ENCODE results near the gene ERN1. TPM values are rescaled to one million over a fixed set of nuclear protein-coding genes. Genes with fewer than 3 reads are reported as not detected.

Gene ERN1
- polyA plus RNA-seq, 1 donor from 2014 or later, result 2.3 TPM

- Histone ChIP-seq H3K4me2 (ENCODE audit: low read length) (no peak overlapping the region), H3K79me2 (replicated peaks; ENCODE audit: insufficient read depth, low read length) (no peaks in the 10 kb centered on the region), H4K20me1 (ENCODE audit: insufficient read depth) (no peaks in the 10 kb centered on the region), H3K36me3 (ENCODE audit: insufficient read depth, low read length) (no peaks in the 10 kb centered on the region), H3K9ac (ENCODE audit: low read length) (no peak overlapping the region), H3K27ac (ENCODE audit: low read length) (no peak overlapping the region), H3K4me3 (ENCODE audit: low read length) (no peak overlapping the region), H3K9me2 (ENCODE audit: insufficient read depth, low read length) (no peaks in the 10 kb centered on the region), H3K27me3 (ENCODE audit: insufficient read depth, low read depth, low read length) (no peaks in the 10 kb centered on the region), H3K9me3 (ENCODE audit: low read length) (no peaks in the 10 kb centered on the region), H2AFZ (ENCODE audit: low read depth, low read length) (no peak overlapping the region), H3F3A (ENCODE audit: insufficient read depth, low read length, poor library complexity, severe bottlenecking) (no peaks in the 10 kb centered on the region)
- TF ChIP-seq CTCF (IDR thresholded peaks at IDR 0.05; ENCODE audit: poor library complexity, severe bottlenecking) (no peak), REST (IDR thresholded peaks at IDR 0.05; ENCODE audit: borderline replicate concordance) (no peak), TAF1 (IDR thresholded peaks at IDR 0.05; ENCODE audit: low read depth) (no peak), POLR2AphosphoS5 (IDR thresholded peaks at IDR 0.05) (no peak), MXI1 (conservative IDR thresholded peaks at IDR 0.05; ENCODE audit: poor library complexity, severe bottlenecking) (no peak), EZH2 (IDR thresholded peaks at IDR 0.05; ENCODE audit: borderline replicate concordance, insufficient read depth, low read length, poor library complexity, severe bottlenecking) (no peak), EP300 (conservative IDR thresholded peaks at IDR 0.05; ENCODE audit: poor library complexity, severe bottlenecking) (no peak), RAD21 (conservative IDR thresholded peaks at IDR 0.05) (no peak), SMC3 (conservative IDR thresholded peaks at IDR 0.05; ENCODE audit: poor library complexity) (no peak)
Observed at GRCh38 chr17:64107500-64108236, 22.3 kb downstream of the ERN1 start.

- TF ChIP-seq EZH2 (IDR thresholded peaks at IDR 0.05; ENCODE audit: borderline replicate concordance, insufficient read depth, low read length, poor library complexity, severe bottlenecking) (no peak), POLR2AphosphoS5 (IDR thresholded peaks at IDR 0.05) (no peak), EP300 (conservative IDR thresholded peaks at IDR 0.05; ENCODE audit: poor library complexity, severe bottlenecking) (no peak), CTCF (IDR thresholded peaks at IDR 0.05; ENCODE audit: poor library complexity, severe bottlenecking) (no peak), SMC3 (conservative IDR thresholded peaks at IDR 0.05; ENCODE audit: poor library complexity) (no peak), TAF1 (IDR thresholded peaks at IDR 0.05; ENCODE audit: low read depth) (no peak), REST (IDR thresholded peaks at IDR 0.05; ENCODE audit: borderline replicate concordance) (no peak), MXI1 (conservative IDR thresholded peaks at IDR 0.05; ENCODE audit: poor library complexity, severe bottlenecking) (no peak), RAD21 (conservative IDR thresholded peaks at IDR 0.05) (no peak)
- Histone ChIP-seq H3K36me3 (ENCODE audit: insufficient read depth, low read length) (no peaks in the 10 kb centered on the region), H3K9me2 (ENCODE audit: insufficient read depth, low read length) (no peaks in the 10 kb centered on the region), H3K4me3 (ENCODE audit: low read length) (no peak overlapping the region), H3F3A (ENCODE audit: insufficient read depth, low read length, poor library complexity, severe bottlenecking) (no peaks in the 10 kb centered on the region), H3K79me2 (replicated peaks; ENCODE audit: insufficient read depth, low read length) (no peaks in the 10 kb centered on the region), H2AFZ (ENCODE audit: low read depth, low read length) (no peak overlapping the region), H3K27ac (ENCODE audit: low read length) (no peak overlapping the region), H4K20me1 (ENCODE audit: insufficient read depth) (no peaks in the 10 kb centered on the region), H3K27me3 (ENCODE audit: insufficient read depth, low read depth, low read length) (no peaks in the 10 kb centered on the region), H3K9me3 (ENCODE audit: low read length) (no peaks in the 10 kb centered on the region), H3K9ac (ENCODE audit: low read length) (no peak overlapping the region), H3K4me2 (ENCODE audit: low read length) (no peak overlapping the region)
Observed at GRCh38 chr17:64106918-64107317, 23.0 kb downstream of the ERN1 start.

All from neural cell (in vitro differentiated cells).